ENCODE measurements around the gene CENPB. TPM values are rescaled to one million over a fixed set of nuclear protein-coding genes. Genes with fewer than 3 reads are reported as not detected.
A peak's percentile ranks its signal among the peaks of the same experiment; 100 is the strongest.

Gene CENPB
- total and polyA plus RNA-seq, 9 donors = 40.7 to 52.7 (median 48.8) TPM

DNA sequence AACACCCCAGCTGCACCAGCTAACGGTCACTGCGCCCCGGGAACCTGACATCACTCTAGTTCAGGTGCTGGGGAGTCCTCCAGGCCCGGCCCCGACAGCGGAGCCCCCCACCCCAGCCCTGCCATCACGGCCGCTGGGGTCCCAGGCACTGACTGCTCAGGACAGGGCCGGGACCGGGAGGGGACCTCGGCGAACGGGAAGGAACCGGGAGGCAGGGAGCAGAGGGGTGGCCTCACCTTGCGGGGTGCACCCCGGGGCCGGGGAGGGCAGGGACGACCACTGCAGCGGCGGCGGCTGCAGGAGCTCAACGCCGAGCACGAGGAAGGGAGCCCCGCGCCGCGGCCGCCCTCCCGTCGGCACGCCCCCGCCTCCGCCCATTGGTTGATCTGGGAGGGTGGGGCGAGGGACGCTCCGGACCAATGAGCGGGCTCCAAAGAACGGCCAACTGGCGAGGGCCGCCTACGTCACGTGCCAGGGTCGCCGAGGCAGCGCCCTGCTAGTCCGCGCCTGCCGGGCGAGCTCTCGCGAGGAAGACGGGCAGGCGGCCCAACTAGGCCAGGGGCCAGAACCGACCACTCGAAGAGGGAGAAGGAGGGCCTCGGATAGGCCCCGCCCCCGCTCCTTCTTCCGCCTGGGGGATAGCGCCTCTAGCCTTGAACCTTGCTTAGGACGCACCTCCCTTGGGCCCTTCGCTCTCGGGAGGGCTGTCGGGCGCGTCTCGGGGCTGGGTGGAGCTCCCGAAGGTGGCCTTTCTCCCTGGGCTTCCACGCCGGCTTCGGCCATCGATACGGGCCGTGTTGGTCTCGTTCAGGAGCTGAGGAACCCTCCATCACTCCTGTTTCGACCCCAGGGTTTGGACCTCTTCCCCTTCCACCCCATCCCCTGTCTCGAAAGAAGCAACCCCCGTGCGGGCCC, 18.9 kb downstream of the CENPB start, which contains the start of gene ADISSP:
Gene ADISSP, minus strand, starts transcription at position 327 of the 915 bp plus-strand sequence. CDS start 7,653 bp downstream, outside the sequence.
- no peaks in the 10 kb centered on the region for H3K36me3 ChIP-seq (ENCODE audit: control insufficient read depth, insufficient read depth, low read length)
- DNase-seq = peak; percentile 99
- H3K27ac ChIP-seq (ENCODE audit: low read length) = peak within 1 kb of the TSS; percentile 89
- H3K27me3 ChIP-seq (ENCODE audit: control insufficient read depth, insufficient read depth, low read length) = no peaks in the 10 kb centered on the region
- no peaks in the 10 kb centered on the region for H3K9me3 ChIP-seq (replicated peaks; ENCODE audit: control insufficient read depth, low read depth, low read length)
- H3K4me3 ChIP-seq (ENCODE audit: low read length) = peak within 1 kb of the TSS; percentile 89
- under 1% methylated on average over 80 of the region's 80 CpGs for WGBS (ENCODE audit: insufficient coverage)
- peaks cover 44% of the 10 kb centered on the region for H3K4me1 ChIP-seq (ENCODE audit: control insufficient read depth, insufficient read depth, low read length)

GRCh38 chr20:3767110-3767426, 19.5 kb downstream of the CENPB start:
- Histone ChIP-seq H3K36me3 (ENCODE audit: control insufficient read depth, insufficient read depth, low read length) (no peaks in the 10 kb centered on the region), H3K4me3 (ENCODE audit: low read length) (peak overlapping the region; percentile 79), H3K9me3 (replicated peaks; ENCODE audit: control insufficient read depth, low read depth, low read length) (no peaks in the 10 kb centered on the region), H3K27ac (ENCODE audit: low read length) (no peak overlapping the region), H3K4me1 (ENCODE audit: control insufficient read depth, insufficient read depth, low read length) (peaks cover 44% of the 10 kb centered on the region), H3K27me3 (ENCODE audit: control insufficient read depth, insufficient read depth, low read length) (no peaks in the 10 kb centered on the region)
- DNase-seq = peak; percentile 30
- 0% methylated on average over 7 of the region's 21 CpGs for WGBS (ENCODE audit: insufficient coverage)

DNA sequence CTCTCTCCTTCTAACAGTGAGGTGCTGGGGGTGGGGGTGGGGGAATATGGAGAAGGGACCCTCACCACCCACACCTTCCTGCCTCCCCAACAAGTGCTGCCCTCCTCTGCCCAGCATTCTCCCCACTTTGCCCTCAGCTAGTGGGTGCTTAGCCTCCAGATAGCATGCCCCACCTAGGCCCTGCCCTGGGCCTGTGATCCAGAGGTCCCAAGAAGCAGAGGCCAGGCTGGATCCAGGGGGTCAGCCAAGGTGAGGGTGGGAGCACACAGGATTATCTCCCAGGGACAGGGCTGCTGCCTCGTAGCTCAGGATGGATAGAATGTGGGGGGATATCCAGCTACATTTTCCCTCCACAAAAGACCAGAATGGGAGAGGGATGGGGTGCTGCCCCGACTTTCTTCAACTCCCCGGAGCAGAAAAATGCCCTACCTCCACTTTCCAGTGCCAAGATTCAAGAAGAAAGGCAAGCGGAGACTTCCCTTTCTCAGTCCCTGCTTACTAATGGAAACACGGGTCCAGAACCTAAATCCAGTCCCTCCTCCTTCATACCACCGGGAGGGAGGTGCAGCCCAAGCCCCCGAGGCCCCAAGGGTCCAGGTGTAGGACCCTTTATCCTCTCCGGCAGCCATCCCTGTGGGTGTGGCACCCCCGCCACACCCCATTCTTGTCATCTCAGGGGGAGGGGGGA, 20.0 kb downstream of the CENPB start:
- Histone ChIP-seq H3K4me1 (ENCODE audit: control insufficient read depth, insufficient read depth, low read length) (peaks cover 44% of the 10 kb centered on the region), H3K27me3 (ENCODE audit: control insufficient read depth, insufficient read depth, low read length) (no peaks in the 10 kb centered on the region), H3K9me3 (replicated peaks; ENCODE audit: control insufficient read depth, low read depth, low read length) (no peaks in the 10 kb centered on the region), H3K27ac (ENCODE audit: low read length) (peak overlapping the region; percentile 13), H3K36me3 (ENCODE audit: control insufficient read depth, insufficient read depth, low read length) (peaks cover under 1% of the 10 kb centered on the region), H3K4me3 (ENCODE audit: low read length) (peak overlapping the region; percentile 79)
- DNase-seq = no peak
- 20% methylated on average over 2 of the region's 9 CpGs for WGBS (ENCODE audit: insufficient coverage)

DNA sequence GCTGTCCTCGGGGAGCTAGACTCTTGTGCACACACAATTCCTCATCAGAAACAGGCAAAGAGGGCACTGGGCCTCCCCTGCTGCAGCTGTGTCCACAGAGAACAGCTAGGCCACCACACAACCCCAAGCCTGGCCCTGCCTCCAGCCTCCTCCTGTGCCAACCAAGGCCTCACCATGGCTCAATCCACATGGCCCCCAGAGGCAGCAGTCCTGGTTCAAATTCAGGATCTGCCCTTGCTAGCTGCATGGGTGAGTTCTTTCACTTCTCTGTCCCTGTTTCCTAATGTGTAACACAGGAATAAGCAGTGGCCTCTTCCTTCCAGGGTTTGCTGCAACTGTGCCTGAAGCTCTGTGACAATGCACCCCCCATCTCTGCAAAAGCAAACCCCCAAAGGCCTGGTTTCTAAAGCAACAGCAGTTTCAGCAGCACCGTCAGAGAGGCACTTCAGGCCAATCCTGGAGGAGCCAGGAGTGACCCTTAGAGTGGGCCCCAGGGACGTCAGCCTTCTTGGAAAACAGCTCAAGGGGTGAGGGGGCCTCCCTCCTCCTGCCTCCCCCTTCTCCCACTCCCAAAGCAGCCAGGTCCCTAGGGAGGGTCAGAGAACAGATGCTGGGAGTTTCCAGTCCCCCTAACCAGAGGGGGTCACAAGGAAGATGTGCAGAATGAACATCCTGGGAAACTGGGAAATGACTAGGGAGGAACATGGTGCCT, 21.2 kb downstream of the CENPB start:
- Histone ChIP-seq H3K9me3 (replicated peaks; ENCODE audit: control insufficient read depth, low read depth, low read length) (no peaks in the 10 kb centered on the region), H3K36me3 (ENCODE audit: control insufficient read depth, insufficient read depth, low read length) (peaks cover 3% of the 10 kb centered on the region), H3K27me3 (ENCODE audit: control insufficient read depth, insufficient read depth, low read length) (no peaks in the 10 kb centered on the region), H3K4me3 (ENCODE audit: low read length) (no peak overlapping the region), H3K27ac (ENCODE audit: low read length) (peak overlapping the region; percentile 56), H3K4me1 (ENCODE audit: control insufficient read depth, insufficient read depth, low read length) (peaks cover 44% of the 10 kb centered on the region)
- 64% methylated on average over 1 of the region's 3 CpGs for WGBS (ENCODE audit: insufficient coverage)
- DNase-seq = peak; percentile 71

GRCh38 chr20:3764659-3765058, 21.9 kb downstream of the CENPB start:
- DNase-seq = peak; percentile 4
- peaks cover 44% of the 10 kb centered on the region for H3K4me1 ChIP-seq (ENCODE audit: control insufficient read depth, insufficient read depth, low read length)
- no peak overlapping the region for H3K4me3 ChIP-seq (ENCODE audit: low read length)
- H3K27me3 ChIP-seq (ENCODE audit: control insufficient read depth, insufficient read depth, low read length) = no peaks in the 10 kb centered on the region
- WGBS (ENCODE audit: insufficient coverage) = no CpG with 5 or more reads among the region's 3 CpGs
- H3K27ac ChIP-seq (ENCODE audit: low read length) = no peak overlapping the region
- peaks cover 3% of the 10 kb centered on the region for H3K36me3 ChIP-seq (ENCODE audit: control insufficient read depth, insufficient read depth, low read length)
- H3K9me3 ChIP-seq (replicated peaks; ENCODE audit: control insufficient read depth, low read depth, low read length) = no peaks in the 10 kb centered on the region

- 71% methylated on average over 8 of the region's 8 CpGs for WGBS (ENCODE audit: insufficient coverage)
- peaks cover 47% of the 10 kb centered on the region for H3K4me1 ChIP-seq (ENCODE audit: control insufficient read depth, insufficient read depth, low read length)
- H3K36me3 ChIP-seq (ENCODE audit: control insufficient read depth, insufficient read depth, low read length) = peaks cover 9% of the 10 kb centered on the region
- no peaks in the 10 kb centered on the region for H3K27me3 ChIP-seq (ENCODE audit: control insufficient read depth, insufficient read depth, low read length)
- no peak overlapping the region for H3K27ac ChIP-seq (ENCODE audit: low read length)
- H3K4me3 ChIP-seq (ENCODE audit: low read length) = no peak overlapping the region
- peak; percentile 17 for DNase-seq
- H3K9me3 ChIP-seq (replicated peaks; ENCODE audit: control insufficient read depth, low read depth, low read length) = no peaks in the 10 kb centered on the region
These were observed 22.6 kb downstream of the CENPB start for GRCh38 chr20:3763671-3764601.

- no peak overlapping the region for H3K27ac ChIP-seq (ENCODE audit: low read length)
- DNase-seq = peak; percentile 1
- H3K4me3 ChIP-seq (ENCODE audit: low read length) = no peak overlapping the region
- no peaks in the 10 kb centered on the region for H3K9me3 ChIP-seq (replicated peaks; ENCODE audit: control insufficient read depth, low read depth, low read length)
- peaks cover 21% of the 10 kb centered on the region for H3K4me1 ChIP-seq (ENCODE audit: control insufficient read depth, insufficient read depth, low read length)
- 87% methylated on average over 4 of the region's 10 CpGs for WGBS (ENCODE audit: insufficient coverage)
- peaks cover 22% of the 10 kb centered on the region for H3K36me3 ChIP-seq (ENCODE audit: control insufficient read depth, insufficient read depth, low read length)
- no peaks in the 10 kb centered on the region for H3K27me3 ChIP-seq (ENCODE audit: control insufficient read depth, insufficient read depth, low read length)
These were observed 25.7 kb downstream of the CENPB start for GRCh38 chr20:3760655-3761348.

DNA sequence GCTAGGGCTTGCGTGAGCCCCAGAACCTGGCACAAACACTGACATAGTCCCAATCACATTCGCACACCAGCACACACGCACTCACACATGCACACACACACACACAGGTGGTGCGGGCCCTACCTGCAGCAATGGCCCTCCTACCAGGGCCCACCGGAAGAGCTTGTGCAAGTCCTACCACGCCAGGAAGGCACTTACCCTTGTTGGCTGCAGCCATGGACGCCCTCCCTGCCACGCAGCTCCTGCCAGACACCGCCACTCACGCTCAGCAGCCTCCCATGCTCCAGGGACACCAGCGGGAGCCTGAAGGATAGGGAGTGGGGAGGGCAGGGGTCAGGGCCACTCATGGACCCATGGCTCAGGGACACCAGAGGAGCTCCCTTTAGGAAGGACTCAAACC, 26.7 kb downstream of the CENPB start:
- Histone ChIP-seq H3K9me3 (replicated peaks; ENCODE audit: control insufficient read depth, low read depth, low read length) (no peaks in the 10 kb centered on the region), H3K4me3 (ENCODE audit: low read length) (no peak overlapping the region), H3K27ac (ENCODE audit: low read length) (no peak overlapping the region), H3K27me3 (ENCODE audit: control insufficient read depth, insufficient read depth, low read length) (no peaks in the 10 kb centered on the region), H3K36me3 (ENCODE audit: control insufficient read depth, insufficient read depth, low read length) (peaks cover 29% of the 10 kb centered on the region), H3K4me1 (ENCODE audit: control insufficient read depth, insufficient read depth, low read length) (peaks cover 14% of the 10 kb centered on the region)
- DNase-seq = peak; percentile 15
- 89% methylated on average over 10 of the region's 11 CpGs for WGBS (ENCODE audit: insufficient coverage)

GRCh38 chr20:3759316-3759823, 27.2 kb downstream of the CENPB start:
- peak; percentile 13 for DNase-seq
- Histone ChIP-seq H3K9me3 (replicated peaks; ENCODE audit: control insufficient read depth, low read depth, low read length) (no peaks in the 10 kb centered on the region), H3K4me3 (ENCODE audit: low read length) (no peak overlapping the region), H3K27me3 (ENCODE audit: control insufficient read depth, insufficient read depth, low read length) (no peaks in the 10 kb centered on the region), H3K4me1 (ENCODE audit: control insufficient read depth, insufficient read depth, low read length) (peaks cover 11% of the 10 kb centered on the region), H3K27ac (ENCODE audit: low read length) (no peak overlapping the region), H3K36me3 (ENCODE audit: control insufficient read depth, insufficient read depth, low read length) (peaks cover 31% of the 10 kb centered on the region)
- 68% methylated on average over 11 of the region's 11 CpGs for WGBS (ENCODE audit: insufficient coverage)

All from muscle of leg (tissue), 11 donors.